Karpas-422 (cell line): ENCODE results near the gene ZNF318. TPM values are rescaled to one million over a fixed set of nuclear protein-coding genes. Genes with fewer than 3 reads are reported as not detected.

Experiments used
- DNase-seq: peaks from one replicate; pipeline ENCODE4 v3.0.0-alpha.2; 2015
- H2AFZ ChIP-seq: fragments of 200-600 bp; sonication (generic); 2 replicates; pipeline ENCODE4 v1.6.1; 2014; ENCODE audit warnings: antibody characterized with exemption, low read length, mixed read lengths
- H3K27ac ChIP-seq: fragments of 200-600 bp; sonication (generic); 2 replicates; pipeline ENCODE4 v1.5.1; 2014; ENCODE audit warnings: mild to moderate bottlenecking, low read length, moderate library complexity
- H3K27me3 ChIP-seq: fragments of 200-600 bp; sonication (generic); 2 replicates; pipeline ENCODE4 v1.6.1; 2014; ENCODE audit warnings: low read length, mixed read lengths
- H3K36me3 ChIP-seq: fragments of 200-600 bp; sonication (generic); 2 replicates; pipeline ENCODE4 v1.6.1; 2014; ENCODE audit warnings: low read length, mixed read lengths; ENCODE audit not compliant: insufficient read depth
- H3K4me1 ChIP-seq: fragments of 200-600 bp; sonication (generic); 2 replicates; pipeline ENCODE4 v1.6.1; 2014; ENCODE audit warnings: mild to moderate bottlenecking, low read length, mixed read lengths
- H3K4me2 ChIP-seq: fragments of 200-600 bp; sonication (generic); 2 replicates; pipeline ENCODE4 v1.6.1; 2014; ENCODE audit warnings: low read length, low read depth, mild to moderate bottlenecking; ENCODE audit not compliant: poor library complexity, severe bottlenecking
- H3K4me3 ChIP-seq: fragments of 200-600 bp; sonication (generic); 2 replicates; pipeline ENCODE4 v1.5.1; 2014; ENCODE audit warnings: mild to moderate bottlenecking, antibody characterized with exemption, low read length, mixed read lengths
- H3K79me2 ChIP-seq: fragments of 200-600 bp; sonication (generic); 2 replicates; pipeline ENCODE4 v1.6.1; 2014; ENCODE audit warnings: mild to moderate bottlenecking, low read length, mixed read lengths
- H3K9ac ChIP-seq: fragments of 200-600 bp; sonication (generic); 2 replicates; pipeline ENCODE4 v1.6.0; 2014; ENCODE audit warnings: low read length
- H3K9me2 ChIP-seq: fragments of 200-600 bp; sonication (generic), shearing (Covaris generic); replicated peaks from 2 replicates; pipeline ENCODE4 v1.6.0; 2014; ENCODE audit warnings: mild to moderate bottlenecking, low read length, moderate library complexity; ENCODE audit not compliant: insufficient read depth
- H3K9me3 ChIP-seq: fragments of 300-700, 200-600 bp; sonication (generic); 2 replicates; pipeline ENCODE4 v1.6.1; 2014; ENCODE audit warnings: low read length, mixed read lengths
- H4K20me1 ChIP-seq: fragments of 200-600 bp; sonication (generic); 2 replicates; pipeline ENCODE4 v1.6.1; 2014; ENCODE audit warnings: mild to moderate bottlenecking, antibody characterized with exemption, low read length, low read depth; ENCODE audit not compliant: insufficient read depth
- total RNA-seq: library from RNA; depleted of rRNA; stranded (reverse); fragments of >200 nt; shearing (Covaris generic); gene quantifications from 2 replicates; pipeline ENCODE4 v1.2.3, GENCODE V29; 2014; ENCODE audit warnings: low replicate concordance

ZNF318 gene
- total RNA-seq, 1 experiment from 2014 or later: 61.8 TPM

DNA sequence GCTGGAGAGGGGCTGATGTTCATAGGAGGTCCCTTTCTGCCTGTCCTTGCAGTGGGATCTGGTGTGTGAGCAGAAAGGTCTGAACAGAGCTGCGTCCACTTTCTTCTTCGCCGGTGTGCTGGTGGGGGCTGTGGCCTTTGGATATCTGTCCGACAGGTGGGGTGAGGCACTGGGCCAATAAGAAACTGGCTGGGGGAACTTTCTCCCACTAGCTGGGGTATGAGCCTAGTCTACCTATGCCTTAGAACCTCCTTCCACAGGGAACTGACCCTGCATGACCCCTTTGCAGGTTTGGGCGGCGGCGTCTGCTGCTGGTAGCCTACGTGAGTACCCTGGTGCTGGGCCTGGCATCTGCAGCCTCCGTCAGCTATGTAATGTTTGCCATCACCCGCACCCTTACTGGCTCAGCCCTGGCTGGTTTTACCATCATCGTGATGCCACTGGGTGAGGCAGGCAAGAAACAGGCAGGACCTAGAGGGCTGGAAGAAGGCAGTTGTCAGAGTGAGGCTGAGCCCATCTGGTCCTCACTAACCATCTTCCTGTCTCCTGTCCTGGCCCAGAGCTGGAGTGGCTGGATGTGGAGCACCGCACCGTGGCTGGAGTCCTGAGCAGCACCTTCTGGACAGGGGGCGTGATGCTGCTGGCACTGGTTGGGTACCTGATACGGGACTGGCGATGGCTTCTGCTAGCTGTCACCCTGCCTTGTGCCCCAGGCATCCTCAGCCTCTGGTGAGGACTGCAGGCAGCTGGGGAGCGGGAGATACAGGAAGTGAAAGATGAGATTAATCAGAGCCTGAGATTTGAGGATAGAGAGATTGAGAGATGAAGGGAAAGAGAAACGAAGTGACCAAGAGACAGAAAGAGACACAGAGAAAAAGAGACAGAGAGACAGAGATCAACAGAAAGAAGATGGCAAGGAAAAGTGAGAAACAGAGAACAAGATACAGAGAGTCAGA, 69.8 kb downstream of the ZNF318 start:
- Histone ChIP-seq H3K9me3 (no peaks in the 10 kb centered on the region), H3K4me2 (no peak overlapping the region), H3K9ac (no peak overlapping the region), H3K79me2 (no peaks in the 10 kb centered on the region), H3K4me3 (no peak overlapping the region), H3K27ac (no peak overlapping the region), H2AFZ (no peak overlapping the region), H4K20me1 (no peaks in the 10 kb centered on the region), H3K4me1 (peaks cover 7% of the 10 kb centered on the region), H3K9me2 (no peaks in the 10 kb centered on the region), H3K27me3 (no peaks in the 10 kb centered on the region), H3K36me3 (no peaks in the 10 kb centered on the region)
- DNase-seq: no peak

DNA sequence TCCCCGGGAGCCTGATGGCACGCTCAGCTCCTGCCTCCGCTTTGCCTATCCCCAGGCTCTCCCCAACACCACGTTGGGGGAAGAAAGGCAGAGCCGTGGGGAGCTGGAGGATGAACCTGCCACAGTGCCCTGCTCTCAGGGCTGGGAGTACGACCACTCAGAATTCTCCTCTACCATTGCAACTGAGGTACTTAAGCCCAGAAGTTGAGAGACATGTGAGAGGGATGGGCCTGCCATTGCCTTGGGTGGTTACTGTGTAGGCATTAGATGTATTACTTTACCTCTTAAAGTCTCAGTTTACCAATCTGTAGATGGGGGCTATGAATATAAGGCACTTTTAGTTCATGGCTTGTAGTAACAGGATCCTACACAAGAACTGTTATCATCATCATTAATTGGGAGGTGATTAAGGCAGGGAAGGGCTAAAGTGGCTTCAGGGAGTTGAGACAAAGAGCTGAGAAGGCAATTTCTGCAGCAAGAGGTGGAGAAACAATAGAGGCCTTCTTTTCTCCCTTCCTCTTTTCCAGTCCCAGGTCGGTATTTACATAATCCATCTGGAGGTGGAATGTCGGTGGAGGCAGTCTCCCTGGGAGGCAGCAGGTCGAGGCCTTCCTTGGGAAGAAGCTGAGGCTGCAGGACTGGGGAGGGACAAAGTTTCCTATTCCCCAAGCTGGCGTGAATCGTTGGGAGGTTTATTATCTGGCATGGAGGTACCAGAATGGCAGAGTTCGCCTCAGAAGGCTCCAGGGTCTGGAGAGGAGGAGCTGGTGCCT, 70.7 kb downstream of the ZNF318 start:
- H3K9me2 ChIP-seq: no peaks in the 10 kb centered on the region
- no peak overlapping the region for H3K27ac ChIP-seq
- no peaks in the 10 kb centered on the region for H4K20me1 ChIP-seq
- no peak overlapping the region for H2AFZ ChIP-seq
- no peak overlapping the region for H3K4me2 ChIP-seq
- H3K36me3 ChIP-seq: no peaks in the 10 kb centered on the region
- no peak overlapping the region for H3K4me3 ChIP-seq
- no peak for DNase-seq
- H3K4me1 ChIP-seq: peaks cover 7% of the 10 kb centered on the region
- no peaks in the 10 kb centered on the region for H3K79me2 ChIP-seq
- H3K27me3 ChIP-seq: no peaks in the 10 kb centered on the region
- no peak overlapping the region for H3K9ac ChIP-seq
- no peaks in the 10 kb centered on the region for H3K9me3 ChIP-seq

DNA sequence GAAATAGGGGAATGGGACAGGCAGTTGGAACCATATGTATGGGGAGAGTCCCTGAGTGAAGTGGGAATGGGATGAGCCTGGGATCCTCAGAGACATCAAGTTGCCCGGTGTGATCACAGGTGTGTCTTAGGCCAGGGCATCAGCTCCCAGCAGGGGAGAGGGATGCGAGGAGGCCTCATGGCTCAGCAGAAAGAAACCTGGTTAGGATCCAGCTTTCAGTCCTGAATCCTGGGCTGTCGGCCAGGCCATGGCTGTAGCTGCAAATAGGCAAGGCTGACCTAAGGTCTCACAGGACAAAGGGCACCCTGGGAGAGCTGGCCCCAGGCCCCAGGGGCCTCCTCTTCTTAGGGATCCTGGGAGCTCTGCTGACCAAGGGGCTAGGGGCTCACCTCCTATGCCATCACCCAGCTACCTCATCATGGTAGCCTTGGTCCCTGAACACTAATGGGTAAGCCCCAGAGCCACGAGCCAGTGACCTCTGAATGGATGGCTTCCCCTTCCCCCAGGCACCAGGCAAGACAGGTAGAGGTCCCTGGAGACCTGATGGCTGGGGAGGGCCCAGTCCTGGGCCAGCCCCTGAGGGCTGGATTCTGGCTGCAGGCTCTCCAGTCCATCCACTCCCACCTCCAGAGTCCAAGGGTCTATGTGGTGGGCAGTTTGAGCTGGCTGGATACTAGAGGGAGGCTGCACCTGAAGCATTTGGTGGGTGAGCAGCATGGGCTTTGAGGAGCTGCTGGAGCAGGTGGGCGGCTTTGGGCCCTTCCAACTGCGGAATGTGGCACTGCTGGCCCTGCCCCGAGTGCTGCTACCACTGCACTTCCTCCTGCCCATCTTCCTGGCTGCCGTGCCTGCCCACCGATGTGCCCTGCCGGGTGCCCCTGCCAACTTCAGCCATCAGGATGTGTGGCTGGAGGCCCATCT, 71.5 kb downstream of the ZNF318 start, which contains the start of gene SLC22A7:
Gene SLC22A7, plus strand, starts transcription at position 617 of the 921 bp plus-strand sequence. Its CDS starts 99 bp downstream, at position 716.
- Histone ChIP-seq H3K9ac (no peak within 1 kb of the TSS), H2AFZ (no peak within 1 kb of the TSS)

DNA sequence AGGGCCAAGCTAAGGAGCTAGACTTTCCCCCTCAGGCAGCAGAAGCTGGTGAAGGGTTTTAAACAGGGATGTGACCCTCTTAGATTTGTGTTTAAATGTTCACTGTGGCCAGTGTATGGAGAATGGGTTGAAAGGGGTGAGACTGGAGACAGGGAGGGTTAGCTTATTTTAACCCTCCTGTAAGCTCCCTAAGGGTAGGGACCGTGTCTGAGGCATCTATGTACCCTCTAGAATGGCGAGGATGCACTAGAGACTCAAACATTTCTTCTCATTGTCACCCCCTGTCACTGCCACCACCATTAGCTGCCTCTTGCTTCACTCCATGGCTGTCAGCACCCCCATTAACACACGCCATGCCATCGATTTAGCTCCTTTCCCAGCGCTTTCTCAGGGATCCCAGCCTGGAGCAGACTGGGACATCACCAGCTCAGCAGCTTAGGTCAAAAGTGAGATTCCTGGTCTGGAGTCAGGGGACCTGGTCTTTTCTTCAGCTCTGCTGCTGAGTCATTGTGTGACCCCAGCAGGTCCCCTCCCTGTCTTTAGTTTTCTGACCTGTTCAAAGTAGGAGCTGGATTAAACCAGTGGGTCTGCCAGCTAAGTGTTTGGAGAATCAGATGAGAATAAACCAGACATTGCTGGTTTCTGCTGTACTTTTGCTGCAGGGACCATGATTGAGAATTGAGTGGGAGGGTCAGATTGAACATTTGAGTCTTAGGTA, 72.5 kb downstream of the ZNF318 start:
- Histone ChIP-seq H3K9me2 (no peaks in the 10 kb centered on the region), H3K9me3 (no peaks in the 10 kb centered on the region), H3K27ac (no peak overlapping the region), H3K27me3 (no peaks in the 10 kb centered on the region), H2AFZ (no peak overlapping the region), H3K79me2 (no peaks in the 10 kb centered on the region), H3K4me1 (peaks cover 7% of the 10 kb centered on the region), H3K36me3 (no peaks in the 10 kb centered on the region), H3K4me2 (no peak overlapping the region), H4K20me1 (no peaks in the 10 kb centered on the region), H3K4me3 (no peak overlapping the region), H3K9ac (no peak overlapping the region)
- no peak for DNase-seq

More for the DNA sequence above, 71.5 kb downstream of the ZNF318 start, which contains the start of gene SLC22A7:
- Histone ChIP-seq H3K27me3 (no peaks in the 10 kb centered on the region), H3K4me1 (peaks cover 7% of the 10 kb centered on the region), H4K20me1 (no peaks in the 10 kb centered on the region), H3K4me2 (no peak within 1 kb of the TSS), H3K9me2 (no peaks in the 10 kb centered on the region), H3K79me2 (no peaks in the 10 kb centered on the region), H3K27ac (no peak within 1 kb of the TSS), H3K9me3 (no peaks in the 10 kb centered on the region), H3K36me3 (no peaks in the 10 kb centered on the region), H3K4me3 (no peak within 1 kb of the TSS)
- no peak for DNase-seq

DNA sequence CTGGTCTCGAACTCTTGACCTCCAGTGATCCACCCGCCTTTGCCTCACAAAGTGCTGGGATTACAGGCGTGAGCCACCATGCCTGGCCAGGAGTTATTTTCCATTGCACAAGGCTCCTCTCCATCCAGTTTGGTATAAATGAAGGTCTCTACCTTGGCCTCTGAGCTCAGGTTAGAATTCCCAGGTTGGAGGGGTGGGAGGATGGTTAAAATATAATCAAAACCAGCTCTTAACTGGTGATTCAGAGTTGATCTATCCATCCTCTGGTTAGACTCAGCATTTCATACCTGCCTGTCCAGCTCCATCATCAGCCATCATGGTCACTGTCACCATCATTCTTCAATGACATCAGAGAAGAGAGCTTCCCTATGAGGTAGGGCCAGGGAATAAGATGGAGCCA, 74.0 kb downstream of the ZNF318 start:
- H4K20me1 ChIP-seq: no peaks in the 10 kb centered on the region
- H3K36me3 ChIP-seq: no peaks in the 10 kb centered on the region
- H2AFZ ChIP-seq: no peak overlapping the region
- no peak overlapping the region for H3K9ac ChIP-seq
- H3K27ac ChIP-seq: no peak overlapping the region
- H3K79me2 ChIP-seq: no peaks in the 10 kb centered on the region
- no peak overlapping the region for H3K4me2 ChIP-seq
- H3K27me3 ChIP-seq: no peaks in the 10 kb centered on the region
- H3K9me2 ChIP-seq: no peaks in the 10 kb centered on the region
- no peaks in the 10 kb centered on the region for H3K9me3 ChIP-seq
- DNase-seq: no peak
- H3K4me3 ChIP-seq: no peak overlapping the region
- peaks cover 7% of the 10 kb centered on the region for H3K4me1 ChIP-seq

DNA sequence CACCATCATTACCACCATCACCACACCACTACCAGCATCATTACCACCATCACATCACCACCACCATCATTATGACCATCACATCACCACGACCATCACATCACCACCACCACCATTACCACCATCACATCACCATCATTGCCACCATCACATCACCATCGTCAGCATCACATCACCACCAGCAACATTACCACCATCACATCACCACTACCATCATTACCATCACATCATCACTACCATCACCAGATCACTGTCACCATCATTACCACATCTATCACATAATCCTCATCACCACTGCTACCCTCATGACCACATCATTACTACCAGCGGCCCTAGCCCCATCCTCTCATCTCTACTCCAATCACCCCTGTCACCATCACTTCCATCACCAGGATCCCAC, 74.9 kb downstream of the ZNF318 start:
- Histone ChIP-seq H3K4me3 (no peak overlapping the region), H3K4me1 (no peaks in the 10 kb centered on the region), H3K27me3 (no peaks in the 10 kb centered on the region)

DNA sequence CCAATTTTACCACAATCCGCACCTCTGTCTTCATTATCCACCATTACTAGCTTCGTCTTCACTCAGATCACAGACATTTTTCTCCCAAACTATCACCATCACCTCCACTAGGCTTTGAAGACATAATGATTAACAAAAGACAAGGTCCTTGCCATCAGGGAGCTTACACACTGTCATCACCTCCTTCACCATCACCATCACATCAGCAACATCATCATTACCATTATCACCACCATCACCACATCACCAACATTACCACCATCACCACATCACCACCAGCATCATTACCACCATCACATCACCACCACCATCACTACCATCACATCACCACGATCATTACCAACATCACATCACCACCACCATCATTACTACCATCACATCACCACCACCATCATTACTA, 75.7 kb downstream of the ZNF318 start:
- no peak for DNase-seq
- Histone ChIP-seq H3K4me3 (no peak overlapping the region), H3K9me3 (no peaks in the 10 kb centered on the region), H3K79me2 (no peaks in the 10 kb centered on the region), H2AFZ (no peak overlapping the region), H3K27ac (no peak overlapping the region), H4K20me1 (no peaks in the 10 kb centered on the region), H3K4me2 (no peak overlapping the region), H3K36me3 (no peaks in the 10 kb centered on the region), H3K27me3 (no peaks in the 10 kb centered on the region), H3K9ac (no peak overlapping the region), H3K9me2 (no peaks in the 10 kb centered on the region), H3K4me1 (no peaks in the 10 kb centered on the region)

More for the DNA sequence above, 74.9 kb downstream of the ZNF318 start:
- Histone ChIP-seq H3K4me2 (no peak overlapping the region), H3K79me2 (no peaks in the 10 kb centered on the region), H4K20me1 (no peaks in the 10 kb centered on the region), H3K27ac (no peak overlapping the region), H3K9me3 (no peaks in the 10 kb centered on the region), H2AFZ (no peak overlapping the region), H3K9ac (no peak overlapping the region), H3K36me3 (no peaks in the 10 kb centered on the region), H3K9me2 (no peaks in the 10 kb centered on the region)
- no peak for DNase-seq
